Upper lobe of left lung (tissue), 4 donors: Measurements from ENCODE around the gene USP1.

ENCODE experiments used
- POLR2A ChIP-seq, 4 donors: fragments of 450-650 bp; IDR thresholded peaks; one replicate each; pipeline ENCODE4 v1.5.1; 2016 to 2017; ENCODE audit warnings: antibody characterized with exemption in 4 of 4, mild to moderate bottlenecking in 2 of 4
- POLR2AphosphoS5 ChIP-seq, 2 donors: sonication (generic); formaldehyde crosslinking; IDR thresholded peaks; one replicate each; pipeline ENCODE4 v1.5.1; 2017; ENCODE audit warnings: antibody characterized with exemption in 2 of 2
- TF ChIP-seq, protein P1 (sequence below), 6 experiments: fragments of 450-650 bp in 4 of 6; fragments of 200-600 bp in 2 of 6; sonication (generic) in 2 of 6; IDR thresholded peaks; one replicate each; pipeline ENCODE4 v1.5.1; 2016 to 2019; ENCODE audit warnings: antibody characterized with exemption in 6 of 6

DNA sequence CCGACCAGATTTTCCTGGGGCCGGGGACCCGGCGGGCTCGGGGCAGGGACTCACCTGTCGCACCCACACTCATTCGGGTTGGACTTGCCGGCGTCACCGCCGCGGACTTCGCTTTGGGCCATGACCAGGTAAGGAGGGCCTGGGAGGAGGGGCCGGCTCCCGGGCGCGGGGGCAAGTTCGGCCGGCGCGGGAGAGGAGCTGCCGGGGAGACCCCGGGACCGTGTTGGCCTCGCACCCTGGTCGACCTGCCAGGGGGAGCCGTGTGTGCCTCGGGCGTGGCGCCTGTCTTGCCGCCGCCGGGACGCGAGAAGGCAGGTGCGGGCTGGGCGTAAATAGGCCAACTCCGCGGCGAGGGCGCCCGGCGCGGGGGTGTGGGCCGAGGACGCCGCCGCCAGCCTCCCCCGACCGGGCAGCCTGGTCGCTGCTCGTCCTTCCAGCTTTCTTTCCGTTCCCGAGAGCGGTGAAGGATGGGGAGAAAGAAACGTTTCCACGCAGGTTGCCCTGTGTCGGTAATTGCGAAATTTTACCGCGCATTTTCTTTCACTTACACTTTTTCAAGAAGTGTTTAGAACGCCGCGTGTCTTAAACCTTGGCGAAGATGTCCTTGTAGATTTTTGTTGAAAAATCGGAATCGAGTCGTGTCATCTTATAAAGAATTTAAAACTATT lies 558 bp downstream of the USP1 start:
- TF ChIP-seq POLR2A (IDR thresholded peaks at IDR 0.05) (no peak), POLR2AphosphoS5 (IDR thresholded peaks at IDR 0.05) (no peak)
- TF ChIP-seq, protein P1, sequence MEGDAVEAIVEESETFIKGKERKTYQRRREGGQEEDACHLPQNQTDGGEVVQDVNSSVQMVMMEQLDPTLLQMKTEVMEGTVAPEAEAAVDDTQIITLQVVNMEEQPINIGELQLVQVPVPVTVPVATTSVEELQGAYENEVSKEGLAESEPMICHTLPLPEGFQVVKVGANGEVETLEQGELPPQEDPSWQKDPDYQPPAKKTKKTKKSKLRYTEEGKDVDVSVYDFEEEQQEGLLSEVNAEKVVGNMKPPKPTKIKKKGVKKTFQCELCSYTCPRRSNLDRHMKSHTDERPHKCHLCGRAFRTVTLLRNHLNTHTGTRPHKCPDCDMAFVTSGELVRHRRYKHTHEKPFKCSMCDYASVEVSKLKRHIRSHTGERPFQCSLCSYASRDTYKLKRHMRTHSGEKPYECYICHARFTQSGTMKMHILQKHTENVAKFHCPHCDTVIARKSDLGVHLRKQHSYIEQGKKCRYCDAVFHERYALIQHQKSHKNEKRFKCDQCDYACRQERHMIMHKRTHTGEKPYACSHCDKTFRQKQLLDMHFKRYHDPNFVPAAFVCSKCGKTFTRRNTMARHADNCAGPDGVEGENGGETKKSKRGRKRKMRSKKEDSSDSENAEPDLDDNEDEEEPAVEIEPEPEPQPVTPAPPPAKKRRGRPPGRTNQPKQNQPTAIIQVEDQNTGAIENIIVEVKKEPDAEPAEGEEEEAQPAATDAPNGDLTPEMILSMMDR (IDR thresholded peaks at IDR 0.05): no peak
